ENCODE measurements around the gene DNAI1.
"Not testable (repeated sequence)": the region's sequence is repeated elsewhere in the genome, so short reads cannot be mapped to it uniquely, and the experiment has no call there.

DNAI1 gene

GRCh38 chr9:34451135-34451534, 7.5 kb upstream of the DNAI1 start:
- no peak for DNase-seq

GRCh38 chr9:34451545-34451944, 7.1 kb upstream of the DNAI1 start:
- no peak for DNase-seq

GRCh38 chr9:34452568-34452967, 6.0 kb upstream of the DNAI1 start:
- no peak for DNase-seq

- DNase-seq, result no peak
These were observed 4.0 kb upstream of the DNAI1 start for GRCh38 chr9:34454571-34455065.

GRCh38 chr9:34456151-34456550, 2.5 kb upstream of the DNAI1 start:
- DNase-seq, result no peak

- DNase-seq, result no peak
These were observed 1.9 kb upstream of the DNAI1 start for GRCh38 chr9:34456746-34457145.

GRCh38 chr9:34457266-34458012, 1.2 kb upstream of the DNAI1 start:
- no peak for DNase-seq

GRCh38 chr9:34458959-34459340, 345 bp downstream of the DNAI1 start:
- no peak for DNase-seq

GRCh38 chr9:34459356-34459755, 751 bp downstream of the DNAI1 start:
- DNase-seq, result no peak

- no peak for DNase-seq
These were observed 1.3 kb downstream of the DNAI1 start for GRCh38 chr9:34459941-34460340.

GRCh38 chr9:34463098-34463900, 4.7 kb downstream of the DNAI1 start:
- DNase-seq, result no peak

GRCh38 chr9:34463901-34464232, 5.3 kb downstream of the DNAI1 start:
- no peak for DNase-seq

- no peak for DNase-seq
These were observed 6.0 kb downstream of the DNAI1 start for GRCh38 chr9:34464571-34464970.

- no peak for DNase-seq
These were observed 6.9 kb downstream of the DNAI1 start for GRCh38 chr9:34465468-34465867.

GRCh38 chr9:34475097-34475496, 16.5 kb downstream of the DNAI1 start:
- DNase-seq, result no peak

- no peak for DNase-seq
These were observed 18.9 kb downstream of the DNAI1 start for GRCh38 chr9:34477541-34477940.

GRCh38 chr9:34479431-34479866, 20.8 kb downstream of the DNAI1 start:
- DNase-seq, result no peak

GRCh38 chr9:34481620-34482019, 23.0 kb downstream of the DNAI1 start:
- DNase-seq, result not testable (repeated sequence)

- not testable (repeated sequence) for DNase-seq
These were observed 24.1 kb downstream of the DNAI1 start for GRCh38 chr9:34482746-34483145.

- DNase-seq, result no peak
These were observed 26.1 kb downstream of the DNAI1 start for GRCh38 chr9:34484678-34485077.

GRCh38 chr9:34485822-34486221, 27.2 kb downstream of the DNAI1 start:
- no peak for DNase-seq

- DNase-seq, result no peak
These were observed 28.0 kb downstream of the DNAI1 start for GRCh38 chr9:34486572-34486971.

- DNase-seq, result no peak
These were observed 31.8 kb downstream of the DNAI1 start for GRCh38 chr9:34490360-34490759.

GRCh38 chr9:34490760-34491159, 32.2 kb downstream of the DNAI1 start:
- DNase-seq, result no peak
